ENCODE measurements around the gene INVS. TPM values are rescaled to one million over a fixed set of nuclear protein-coding genes. Genes with fewer than 3 reads are reported as not detected.

INVS gene
- total and polyA plus RNA-seq, 2 donors (not counting 3 experiments of a cell fraction or from before 2014, with no cell fraction given) = 8.5 to 17.9 TPM

- Histone ChIP-seq H4K20me1 (replicated peaks; ENCODE audit: control insufficient read depth, extremely low read depth, insufficient read depth, low read length) (no peaks in the 10 kb centered on the region), H3K27me3 (ENCODE audit: control insufficient read depth in 2 of 2, insufficient read depth in 2 of 2, low read length in 2 of 2) (no peaks in the 10 kb centered on the region), H3K79me2 (ENCODE audit: control insufficient read depth, insufficient read depth, low read length) (no peaks in the 10 kb centered on the region), H3K9ac (replicated peaks; ENCODE audit: extremely low read depth, insufficient read depth, low read length) (no peak overlapping the region), H3K27ac (ENCODE audit: insufficient read depth, low read depth, low read length) (no peak overlapping the region), H3K4me3 (replicated peaks in 1 of 3; ENCODE audit: insufficient read depth in 1 of 3, low read depth in 1 of 3, low read length in 3 of 3) (no peak overlapping the region), H3K4me1 (ENCODE audit: control insufficient read depth, extremely low read depth, insufficient read depth, low read length) (no peaks in the 10 kb centered on the region), H2AFZ (ENCODE audit: low read depth, low read length) (no peak overlapping the region), H3K4me2 (ENCODE audit: insufficient read depth, low read length) (no peak overlapping the region), H3K9me3 (replicated peaks; ENCODE audit: control insufficient read depth, insufficient read depth, low read length) (no peaks in the 10 kb centered on the region), H3K36me3 (ENCODE audit: control insufficient read depth in 2 of 2, extremely low read depth in 1 of 2, insufficient read depth in 2 of 2, low read length in 2 of 2) (peaks cover 4 to 15% of the 10 kb centered on the region in 2 experiments), H3K9me1 (replicated peaks; ENCODE audit: control insufficient read depth, extremely low read depth, insufficient read depth, low read length) (no peaks in the 10 kb centered on the region)
- FAIRE-seq (no peak), DNase-seq (ENCODE audit: low read depth, low spot score) (no peak)
- ChIA-PET POLR2A (no interaction called here), CTCF (interaction anchor here (1.3 kb wide), 1 partner anchor 300 kb away, joined by 3 read pairs; no protein-coding TSS in a partner anchor)
- dilution Hi-C loops (cut with MboI; ENCODE audit: extremely low pct_ligation_motif_present, low sequenced_read_pairs) (no loop called here), intact Hi-C loops (cut with micrococcal nuclease) (no loop called here)
- no TSS peak for BruUV-seq (replicated peaks)
- no peak for TF ChIP-seq POLR2AphosphoS5 (IDR thresholded peaks at IDR 0.05; ENCODE audit: insufficient read depth, low read depth, low read length)
Observed at GRCh38 chr9:100295240-100295639, 196.2 kb downstream of the INVS start.

GRCh38 chr9:100296407-100296806 lies 197.4 kb downstream of the INVS start:
- no peaks in the 10 kb centered on the region for H4K20me1 ChIP-seq (replicated peaks; ENCODE audit: control insufficient read depth, extremely low read depth, insufficient read depth, low read length)
- BruUV-seq (replicated peaks) = no TSS peak
- H3K27ac ChIP-seq (ENCODE audit: insufficient read depth, low read depth, low read length) = no peak overlapping the region
- H3K9me3 ChIP-seq (replicated peaks; ENCODE audit: control insufficient read depth, insufficient read depth, low read length) = no peaks in the 10 kb centered on the region
- CTCF ChIA-PET = interaction anchor here (1.3 to 3.0 kb wide), 4 partner anchors 20 to 299 kb away, joined by 3 to 19 read pairs (median 4); no protein-coding TSS in a partner anchor
- no peaks in the 10 kb centered on the region for H3K27me3 ChIP-seq (ENCODE audit: control insufficient read depth in 2 of 2, insufficient read depth in 2 of 2, low read length in 2 of 2)
- POLR2A ChIA-PET = no interaction called here
- H3K36me3 ChIP-seq (ENCODE audit: control insufficient read depth in 2 of 2, extremely low read depth in 1 of 2, insufficient read depth in 2 of 2, low read length in 2 of 2) = peaks cover 8 to 17% of the 10 kb centered on the region in 2 experiments
- H3K79me2 ChIP-seq (ENCODE audit: control insufficient read depth, insufficient read depth, low read length) = no peaks in the 10 kb centered on the region
- no peak overlapping the region for H3K9ac ChIP-seq (replicated peaks; ENCODE audit: extremely low read depth, insufficient read depth, low read length)
- H3K9me1 ChIP-seq (replicated peaks; ENCODE audit: control insufficient read depth, extremely low read depth, insufficient read depth, low read length) = no peaks in the 10 kb centered on the region
- H3K4me2 ChIP-seq (ENCODE audit: insufficient read depth, low read length) = no peak overlapping the region
- FAIRE-seq = no peak
- no peak overlapping the region for H2AFZ ChIP-seq (ENCODE audit: low read depth, low read length)
- no peaks in the 10 kb centered on the region for H3K4me1 ChIP-seq (ENCODE audit: control insufficient read depth, extremely low read depth, insufficient read depth, low read length)
- TF ChIP-seq POLR2AphosphoS5 (IDR thresholded peaks at IDR 0.05; ENCODE audit: insufficient read depth, low read depth, low read length) = no peak
- no peak for TF ChIP-seq EZH2 (IDR thresholded peaks at IDR 0.05; ENCODE audit: borderline replicate concordance, low read depth, low read length, severe bottlenecking)
- TF ChIP-seq GATA2 (IDR thresholded peaks at IDR 0.05; ENCODE audit: insufficient read depth, insufficient read length, low read depth, low read length) = no peak
- no peak for TF ChIP-seq POLR2A (IDR thresholded peaks at IDR 0.05; ENCODE audit: low read depth, low read length)
- TF ChIP-seq JUN (IDR thresholded peaks at IDR 0.05; ENCODE audit: borderline replicate concordance, insufficient read depth, insufficient read length, low read depth) = no peak
- TF ChIP-seq CTCF (IDR thresholded peaks at IDR 0.05; ENCODE audit: extremely low read depth in 1 of 2, insufficient read depth in 1 of 2, low read depth in 1 of 2, low read length in 2 of 2) = no peak
- TF ChIP-seq MAX (IDR thresholded peaks at IDR 0.05; ENCODE audit: insufficient read depth, insufficient read length) = no peak
- no peak for TF ChIP-seq MYC (IDR thresholded peaks at IDR 0.05; ENCODE audit: low read depth, low read length)
- TF ChIP-seq FOS (IDR thresholded peaks at IDR 0.05; ENCODE audit: borderline replicate concordance, insufficient read depth, low read length) = no peak
- intact Hi-C loops (cut with micrococcal nuclease) (no loop called here), dilution Hi-C loops (cut with MboI; ENCODE audit: extremely low pct_ligation_motif_present, low sequenced_read_pairs) (no loop called here)
- DNase-seq (ENCODE audit: low read depth, low spot score) = no peak
- no peak overlapping the region for H3K4me3 ChIP-seq (replicated peaks in 1 of 3; ENCODE audit: insufficient read depth in 1 of 3, low read depth in 1 of 3, low read length in 3 of 3)
